Central memory CD8-positive, alpha-beta T cell (primary cell): Measurements from ENCODE around the gene RNF144A.
"Not testable (repeated sequence)": the region's sequence is repeated elsewhere in the genome, so short reads cannot be mapped to it uniquely, and the experiment has no call there.

Experiments
- ATAC-seq: fragments of 150-1000 bp; cut with Tn5 transposase; replicated peaks from 2 replicates; pipeline ENCODE4 v1.10.0; 2022; ENCODE audit warnings: mild to moderate bottlenecking, moderate FRiP score, moderate number of reproducible peaks; ENCODE audit not compliant: poor library complexity, severe bottlenecking; ENCODE audit errors: extremely low read depth
- DNase-seq, 2 donors: peaks; one replicate each; pipeline ENCODE4 v3.0.0; 2021; ENCODE audit warnings: low spot score in 2 of 2
- H3K27ac Mint-ChIP-seq: one replicate; pipeline ENCODE4 v1.8.0; 2022; ENCODE audit warnings: low read depth, mild to moderate bottlenecking, moderate library complexity, mixed read lengths
- H3K27me3 Mint-ChIP-seq: one replicate; pipeline ENCODE4 v1.8.0; 2022; ENCODE audit warnings: mixed read lengths
- H3K36me3 Mint-ChIP-seq: one replicate; pipeline ENCODE4 v1.8.0; 2022; ENCODE audit warnings: mild to moderate bottlenecking, moderate library complexity, mixed read lengths; ENCODE audit not compliant: insufficient read depth
- H3K4me1 Mint-ChIP-seq: one replicate; pipeline ENCODE4 v1.8.0; 2022; ENCODE audit warnings: mixed read lengths
- H3K4me3 Mint-ChIP-seq: one replicate; pipeline ENCODE4 v1.8.0; 2022; ENCODE audit warnings: mild to moderate bottlenecking, moderate library complexity, mixed read lengths
- H3K9me3 Mint-ChIP-seq: one replicate; pipeline ENCODE4 v1.8.0; 2022; ENCODE audit warnings: mixed read lengths

RNF144A gene

DNA sequence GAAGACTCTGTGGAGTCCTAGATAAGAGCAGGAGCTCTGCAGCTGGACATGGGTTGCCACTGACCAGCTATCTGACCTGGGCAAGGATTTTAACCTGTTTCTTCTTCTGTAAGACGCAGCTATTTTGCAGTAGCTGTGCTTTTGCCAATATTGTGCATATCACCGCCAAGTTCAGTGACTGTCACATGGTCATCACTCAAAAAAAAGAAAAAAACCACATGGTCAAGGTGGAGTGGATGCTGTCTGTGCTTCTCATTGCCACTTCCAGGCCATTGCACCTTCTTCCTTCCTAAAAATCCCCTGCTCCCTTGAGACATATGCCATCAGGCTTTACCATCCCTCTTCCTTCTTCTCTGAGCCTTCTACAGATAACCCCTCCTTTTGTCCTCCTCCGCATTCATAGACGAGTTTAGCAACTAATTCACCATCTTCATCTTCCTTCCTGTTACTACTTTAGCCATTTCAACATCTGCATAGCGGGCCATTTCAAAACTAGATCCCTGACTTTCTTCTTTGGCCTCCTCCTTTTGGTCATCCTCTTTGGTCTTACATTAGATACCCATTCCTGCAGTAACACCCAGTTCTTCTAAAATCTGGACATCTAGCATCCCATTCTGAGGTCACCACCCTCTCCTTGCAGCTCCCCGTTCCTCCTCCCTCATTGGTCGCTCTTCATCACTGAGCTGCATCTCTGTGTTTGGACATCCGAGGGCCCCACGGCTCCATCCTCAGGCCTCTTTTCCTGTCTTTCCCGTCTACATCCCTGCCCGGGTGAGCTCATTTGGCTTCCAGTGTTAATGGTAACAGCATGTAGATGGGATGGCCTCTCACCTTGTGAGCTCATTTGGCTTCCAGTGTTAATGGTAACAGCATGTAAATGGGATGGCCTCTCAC lies 17.8 kb downstream of the RNF144A start:
- no peak overlapping the region for H3K27ac Mint-ChIP-seq

GRCh38 chr2:6935652-6936020 lies 18.4 kb downstream of the RNF144A start:
- not testable (repeated sequence) for DNase-seq, H3K27ac Mint-ChIP-seq, H3K36me3 Mint-ChIP-seq, H3K27me3 Mint-ChIP-seq, ATAC-seq, H3K9me3 Mint-ChIP-seq, H3K4me3 Mint-ChIP-seq
- H3K4me1 Mint-ChIP-seq: peaks cover 65% of the 10 kb centered on the region

More for the DNA sequence above, 17.8 kb downstream of the RNF144A start:
- Mint-ChIP-seq H3K4me3 (no peak overlapping the region), H3K27me3 (no peaks in the 10 kb centered on the region), H3K9me3 (no peaks in the 10 kb centered on the region), H3K36me3 (peaks cover 2% of the 10 kb centered on the region), H3K4me1 (peaks cover 65% of the 10 kb centered on the region)
- no peak for ATAC-seq
- no peak for DNase-seq

- no peak for ATAC-seq
- DNase-seq: no peak
- Mint-ChIP-seq H3K27ac (no peak overlapping the region), H3K4me3 (no peak overlapping the region), H3K36me3 (peaks cover under 1% of the 10 kb centered on the region), H3K4me1 (peaks cover 72% of the 10 kb centered on the region), H3K27me3 (no peaks in the 10 kb centered on the region), H3K9me3 (no peaks in the 10 kb centered on the region)
Measured at GRCh38 chr2:6937157-6937556, 19.9 kb downstream of the RNF144A start.

DNA sequence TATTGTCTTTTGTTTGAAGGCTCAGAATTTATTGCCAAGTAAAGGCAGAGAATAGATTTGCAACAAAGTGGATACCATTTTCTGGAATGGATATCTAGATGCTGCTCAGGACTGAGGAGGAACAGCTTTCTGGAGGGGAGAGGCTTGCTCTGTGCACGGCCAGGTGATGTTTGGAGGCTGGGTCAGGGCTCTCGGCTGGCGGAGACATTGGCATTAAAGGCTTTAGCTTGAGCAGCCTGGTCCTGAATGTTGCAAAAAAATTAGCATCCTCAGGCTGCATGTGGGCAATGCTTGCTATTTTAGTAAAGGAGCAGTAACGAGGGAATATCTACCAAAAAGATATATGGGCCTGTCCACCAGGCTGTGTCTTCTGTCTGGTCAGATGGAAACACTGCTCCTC lies 20.4 kb downstream of the RNF144A start:
- peaks cover 4% of the 10 kb centered on the region for H3K36me3 Mint-ChIP-seq
- no peak overlapping the region for H3K4me3 Mint-ChIP-seq
- H3K9me3 Mint-ChIP-seq: no peaks in the 10 kb centered on the region
- no peak for ATAC-seq
- H3K4me1 Mint-ChIP-seq: peaks cover 71% of the 10 kb centered on the region
- H3K27me3 Mint-ChIP-seq: no peaks in the 10 kb centered on the region
- no peak for DNase-seq
- no peak overlapping the region for H3K27ac Mint-ChIP-seq

DNA sequence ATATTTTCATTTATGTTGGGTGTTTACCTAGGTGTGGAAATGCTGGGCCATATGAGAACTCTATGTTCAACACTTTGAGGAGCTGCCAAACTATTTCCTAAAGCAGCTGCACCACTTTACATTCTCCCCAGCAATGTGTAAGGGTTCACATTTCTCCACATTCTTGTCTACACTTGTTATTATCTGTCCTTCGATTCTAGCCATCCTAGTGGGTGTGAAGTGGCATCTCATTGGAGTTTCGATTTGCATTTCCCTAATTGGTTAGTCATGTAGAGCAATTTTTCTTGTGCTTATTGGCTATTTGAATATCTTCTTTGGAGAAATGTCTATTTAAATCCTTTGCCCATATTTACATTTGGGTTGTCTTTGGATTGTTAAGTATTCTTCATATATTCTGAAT lies 21.9 kb downstream of the RNF144A start:
- Mint-ChIP-seq H3K36me3 (peaks cover 12% of the 10 kb centered on the region), H3K9me3 (no peaks in the 10 kb centered on the region), H3K27ac (no peak overlapping the region), H3K4me1 (peaks cover 73% of the 10 kb centered on the region), H3K4me3 (no peak overlapping the region), H3K27me3 (no peaks in the 10 kb centered on the region)
- ATAC-seq (no peak), DNase-seq (no peak)

- peaks cover 15% of the 10 kb centered on the region for H3K36me3 Mint-ChIP-seq
- no peak overlapping the region for H3K4me3 Mint-ChIP-seq
- no peak for ATAC-seq
- no peaks in the 10 kb centered on the region for H3K27me3 Mint-ChIP-seq
- peaks cover 69% of the 10 kb centered on the region for H3K4me1 Mint-ChIP-seq
- no peak for DNase-seq
- no peak overlapping the region for H3K27ac Mint-ChIP-seq
- H3K9me3 Mint-ChIP-seq: no peaks in the 10 kb centered on the region
Measured at GRCh38 chr2:6940820-6941219, 23.6 kb downstream of the RNF144A start.

- H3K27me3 Mint-ChIP-seq: no peaks in the 10 kb centered on the region
- ATAC-seq: no peak
- H3K4me3 Mint-ChIP-seq: no peak overlapping the region
- H3K36me3 Mint-ChIP-seq: peaks cover 15% of the 10 kb centered on the region
- no peaks in the 10 kb centered on the region for H3K9me3 Mint-ChIP-seq
- H3K27ac Mint-ChIP-seq: peak overlapping the region; percentile 25
- no peak for DNase-seq
- peaks cover 64% of the 10 kb centered on the region for H3K4me1 Mint-ChIP-seq
Measured at GRCh38 chr2:6941299-6942046, 24.3 kb downstream of the RNF144A start.

DNA sequence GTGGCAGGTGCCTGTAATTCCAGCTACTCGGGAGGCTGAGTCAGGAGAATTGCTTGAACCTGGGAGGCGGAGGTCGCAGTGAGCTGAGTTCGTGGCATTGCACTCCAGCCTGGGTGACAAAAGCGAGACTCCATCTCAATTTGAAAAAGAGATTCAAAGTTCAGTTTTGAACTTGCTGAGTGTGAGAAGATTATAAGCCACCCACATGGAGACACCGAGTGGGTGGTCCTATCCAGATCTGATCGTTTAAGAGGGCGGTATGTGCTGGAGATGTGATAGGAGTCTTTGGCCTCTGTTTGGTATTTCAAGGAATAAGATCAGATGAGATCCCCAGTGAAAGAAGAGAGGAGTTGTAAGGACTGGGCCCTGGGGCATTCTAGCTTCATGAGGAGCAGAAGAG lies 25.6 kb downstream of the RNF144A start:
- Mint-ChIP-seq H3K9me3 (no peaks in the 10 kb centered on the region), H3K27ac (peak overlapping the region; percentile 25), H3K4me3 (no peak overlapping the region), H3K4me1 (peaks cover 56% of the 10 kb centered on the region), H3K27me3 (no peaks in the 10 kb centered on the region), H3K36me3 (peaks cover 15% of the 10 kb centered on the region)
- no peak for DNase-seq
- ATAC-seq: no peak

- Mint-ChIP-seq H3K4me1 (peaks cover 61% of the 10 kb centered on the region), H3K4me3 (no peak overlapping the region), H3K27ac (no peak overlapping the region), H3K27me3 (no peaks in the 10 kb centered on the region), H3K36me3 (peaks cover 15% of the 10 kb centered on the region), H3K9me3 (no peaks in the 10 kb centered on the region)
- ATAC-seq: no peak
- DNase-seq: no peak
Measured at GRCh38 chr2:6943523-6943922, 26.3 kb downstream of the RNF144A start.

- Mint-ChIP-seq H3K27ac (no peak overlapping the region), H3K4me1 (peaks cover 61% of the 10 kb centered on the region), H3K4me3 (no peak overlapping the region), H3K27me3 (no peaks in the 10 kb centered on the region), H3K9me3 (no peaks in the 10 kb centered on the region), H3K36me3 (peaks cover 15% of the 10 kb centered on the region)
- ATAC-seq: no peak
- DNase-seq: no peak
Measured at GRCh38 chr2:6943971-6944370, 26.8 kb downstream of the RNF144A start.

- Mint-ChIP-seq H3K9me3 (no peaks in the 10 kb centered on the region), H3K36me3 (peaks cover 15% of the 10 kb centered on the region), H3K4me3 (no peak overlapping the region), H3K27ac (no peak overlapping the region), H3K27me3 (no peaks in the 10 kb centered on the region), H3K4me1 (peaks cover 56% of the 10 kb centered on the region)
- no peak for ATAC-seq
- DNase-seq: no peak
Measured at GRCh38 chr2:6944555-6944954, 27.3 kb downstream of the RNF144A start.

DNA sequence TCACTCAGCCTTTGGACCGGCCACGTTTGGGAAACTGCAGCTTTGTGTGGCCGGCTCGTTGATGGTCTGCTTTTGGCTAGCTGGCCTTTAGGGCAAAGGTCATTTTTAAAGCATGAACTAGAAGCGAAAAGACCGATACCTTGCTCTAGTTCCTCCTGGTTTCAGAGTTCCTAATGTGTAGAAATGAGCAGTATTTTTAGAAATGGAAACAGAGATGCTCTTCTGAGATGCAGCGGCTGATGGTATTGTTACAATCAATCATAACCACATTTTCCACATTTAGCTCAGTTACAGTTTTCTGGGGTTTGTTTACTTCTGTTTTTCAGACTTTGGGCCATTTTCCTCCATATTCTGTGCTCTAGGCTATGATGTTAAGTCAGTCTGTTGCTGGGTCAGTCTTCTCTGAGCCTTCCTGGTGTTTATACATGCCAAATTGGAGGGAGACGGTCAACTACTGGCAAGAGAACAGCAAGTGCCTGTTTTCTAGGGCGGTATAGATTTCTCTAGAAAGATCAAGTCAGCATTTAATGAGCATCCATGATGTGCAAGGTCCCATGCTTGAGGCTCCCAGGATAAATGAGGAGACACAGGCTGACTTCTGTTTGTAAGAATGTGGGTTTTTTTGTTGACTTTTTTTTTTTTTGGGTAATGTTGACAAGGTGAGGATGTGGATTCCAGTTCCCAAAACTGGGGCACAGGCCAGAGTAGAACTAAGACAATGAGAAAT lies 28.0 kb downstream of the RNF144A start:
- no peaks in the 10 kb centered on the region for H3K9me3 Mint-ChIP-seq
- peaks cover 56% of the 10 kb centered on the region for H3K4me1 Mint-ChIP-seq
- peaks cover 15% of the 10 kb centered on the region for H3K36me3 Mint-ChIP-seq
- peak overlapping the region; percentile 18 for H3K27ac Mint-ChIP-seq
- H3K27me3 Mint-ChIP-seq: no peaks in the 10 kb centered on the region
- no peak overlapping the region for H3K4me3 Mint-ChIP-seq
- DNase-seq (no peak), ATAC-seq (no peak)
